ENCODE results near the gene GRWD1. TPM values are rescaled to one million over a fixed set of nuclear protein-coding genes. Genes with fewer than 3 reads are reported as not detected.

GRWD1 gene
- total and polyA plus RNA-seq, 7 donors = 7.8 to 25.5 (median 16.4) TPM

GRCh38 chr19:48470856-48471255 lies 25.1 kb downstream of the GRWD1 start:
- no peak for DNase-seq
- intact Hi-C loops (cut with DNase I) = no loop called here
- H3K4me3 ChIP-seq = peak overlapping the region in 1 of 4 donors; percentile 98

GRCh38 chr19:48471836-48472235 lies 26.1 kb downstream of the GRWD1 start:
- H3K27ac ChIP-seq = no peak overlapping the region
- no peak for TF ChIP-seq CTCF (IDR thresholded peaks at IDR 0.05)
- no peak for TF ChIP-seq POLR2A (IDR thresholded peaks at IDR 0.05)
- no peak for TF ChIP-seq POLR2AphosphoS5 (IDR thresholded peaks at IDR 0.05)
- no peak for TF ChIP-seq EP300 (IDR thresholded peaks at IDR 0.05)
- peaks cover 0 to 33% (median 23%) of the 10 kb centered on the region in 4 donors for H3K4me1 ChIP-seq
- H3K4me3 ChIP-seq = no peak overlapping the region
- WGBS, 2 donors = 96 to 98% methylated on average over 4 of the region's 4 CpGs
- no peak for DNase-seq
- H3K9me3 ChIP-seq = no peaks in the 10 kb centered on the region
- no peaks in the 10 kb centered on the region for H3K27me3 ChIP-seq
- intact Hi-C loops (cut with DNase I) = no loop called here
- peaks cover 47 to 67% (median 63%) of the 10 kb centered on the region in 4 donors for H3K36me3 ChIP-seq

More at GRCh38 chr19:48470856-48471255, 25.1 kb downstream of the GRWD1 start:
- Histone ChIP-seq H3K4me1 (peaks cover 0 to 33% (median 23%) of the 10 kb centered on the region in 4 donors), H3K9me3 (no peaks in the 10 kb centered on the region), H3K36me3 (peaks cover 41 to 57% (median 55%) of the 10 kb centered on the region in 4 donors), H3K27ac (no peak overlapping the region), H3K27me3 (no peaks in the 10 kb centered on the region)
- TF ChIP-seq CTCF (IDR thresholded peaks at IDR 0.05) = no peak
- TF ChIP-seq POLR2A (IDR thresholded peaks at IDR 0.05) = no peak
- no peak for TF ChIP-seq POLR2AphosphoS5 (IDR thresholded peaks at IDR 0.05)
- TF ChIP-seq EP300 (IDR thresholded peaks at IDR 0.05) = no peak
- 92 to 94% methylated on average over 10 of the region's 10 CpGs for WGBS, 2 donors

GRCh38 chr19:48473161-48473966 lies 27.6 kb downstream of the GRWD1 start:
- Histone ChIP-seq H3K4me3 (no peak overlapping the region), H3K4me1 (peaks cover 0 to 28% (median 20%) of the 10 kb centered on the region in 4 donors), H3K36me3 (peaks cover 47 to 82% (median 75%) of the 10 kb centered on the region in 4 donors), H3K27me3 (no peaks in the 10 kb centered on the region), H3K27ac (no peak overlapping the region), H3K9me3 (no peaks in the 10 kb centered on the region)
- intact Hi-C loops (cut with DNase I) = no loop called here
- TF ChIP-seq POLR2A (IDR thresholded peaks at IDR 0.05) (no peak), EP300 (IDR thresholded peaks at IDR 0.05) (no peak), POLR2AphosphoS5 (IDR thresholded peaks at IDR 0.05) (no peak), CTCF (IDR thresholded peaks at IDR 0.05) (no peak)
- WGBS, 2 donors = 85 to 90% methylated on average over 14 of the region's 14 CpGs
- DNase-seq = no peak

GRCh38 chr19:48474084-48474592 lies 28.4 kb downstream of the GRWD1 start:
- H3K36me3 ChIP-seq = peaks cover 47 to 90% (median 75%) of the 10 kb centered on the region in 4 donors
- H3K27ac ChIP-seq = no peak overlapping the region
- WGBS, 2 donors = 92 to 94% methylated on average over 16 of the region's 16 CpGs
- TF ChIP-seq CTCF (IDR thresholded peaks at IDR 0.05) (no peak), POLR2A (IDR thresholded peaks at IDR 0.05) (no peak), EP300 (IDR thresholded peaks at IDR 0.05) (no peak), POLR2AphosphoS5 (IDR thresholded peaks at IDR 0.05) (no peak)
- H3K27me3 ChIP-seq = no peaks in the 10 kb centered on the region
- no peak for DNase-seq
- peaks cover 0 to 26% (median 18%) of the 10 kb centered on the region in 4 donors for H3K4me1 ChIP-seq
- no peaks in the 10 kb centered on the region for H3K9me3 ChIP-seq
- H3K4me3 ChIP-seq = no peak overlapping the region
- intact Hi-C loops (cut with DNase I) = no loop called here
